Neural crest cell (in vitro differentiated cells): ENCODE measurements around the gene FNDC10. TPM values are rescaled to one million over a fixed set of nuclear protein-coding genes. Genes with fewer than 3 reads are reported as not detected.
A peak's percentile ranks its signal among the peaks of the same experiment; 100 is the strongest.
"Not testable (repeated sequence)": the region's sequence is repeated elsewhere in the genome, so short reads cannot be mapped to it uniquely, and the experiment has no call there.

ENCODE experiments used
- DNase-seq: peaks from one replicate; pipeline ENCODE4 v3.0.0; 2021; ENCODE audit warnings: low read depth, mixed read lengths, low spot score
- H3K27ac Mint-ChIP-seq: one replicate; pipeline ENCODE4 v1.8.0; 2021; ENCODE audit warnings: mild to moderate bottlenecking, mixed read lengths; ENCODE audit not compliant: unreplicated experiment
- H3K27me3 Mint-ChIP-seq: 2 replicates; pipeline ENCODE4 v1.8.0; 2021; ENCODE audit warnings: low read depth, mild to moderate bottlenecking, mixed read lengths
- H3K36me3 Mint-ChIP-seq: 2 replicates; pipeline ENCODE4 v1.8.0; 2021; ENCODE audit warnings: low read depth, mild to moderate bottlenecking, mixed read lengths
- H3K4me1 Mint-ChIP-seq: 2 replicates; pipeline ENCODE4 v1.8.0; 2021; ENCODE audit warnings: mixed read lengths
- H3K4me3 Mint-ChIP-seq: one replicate; pipeline ENCODE4 v1.8.0; 2021; ENCODE audit warnings: mild to moderate bottlenecking, mixed read lengths
- H3K9me3 Mint-ChIP-seq: 2 replicates; pipeline ENCODE4 v1.8.0; 2021; ENCODE audit warnings: mixed read lengths
- CTCF ChIP-seq: fragments of 200-600 bp; sonication (generic); conservative IDR thresholded peaks from 2 replicates; pipeline ENCODE4 v1.5.0; 2021; ENCODE audit warnings: antibody characterized with exemption, mild to moderate bottlenecking
- total RNA-seq: library from RNA; stranded (reverse); gene quantifications from 2 replicates; pipeline ENCODE4 v1.2.1, GENCODE V29; 2021

Gene FNDC10
- total RNA-seq, 1 donor from 2014 or later: 14.3 TPM

GRCh38 chr1:1562556-1563195 lies 37.3 kb downstream of the FNDC10 start:
- Mint-ChIP-seq H3K9me3 (no peaks in the 10 kb centered on the region), H3K27me3 (no peaks in the 10 kb centered on the region), H3K4me1 (peaks cover 15% of the 10 kb centered on the region), H3K36me3 (peaks cover 16% of the 10 kb centered on the region), H3K27ac (no peak overlapping the region), H3K4me3 (no peak overlapping the region)
- no peak for TF ChIP-seq CTCF
- no peak for DNase-seq

GRCh38 chr1:1561801-1562470 lies 38.0 kb downstream of the FNDC10 start:
- no peak for TF ChIP-seq CTCF
- Mint-ChIP-seq H3K4me1 (peaks cover 8% of the 10 kb centered on the region), H3K27me3 (no peaks in the 10 kb centered on the region), H3K27ac (no peak overlapping the region), H3K36me3 (peaks cover 16% of the 10 kb centered on the region), H3K9me3 (no peaks in the 10 kb centered on the region), H3K4me3 (no peak overlapping the region)
- no peak for DNase-seq

GRCh38 chr1:1560178-1560577 lies 39.8 kb downstream of the FNDC10 start:
- Mint-ChIP-seq H3K4me3 (no peak overlapping the region), H3K36me3 (peaks cover 13% of the 10 kb centered on the region), H3K27ac (no peak overlapping the region), H3K27me3 (no peaks in the 10 kb centered on the region), H3K4me1 (peaks cover 15% of the 10 kb centered on the region), H3K9me3 (no peaks in the 10 kb centered on the region)
- no peak for DNase-seq
- TF ChIP-seq CTCF: no peak

- no peak overlapping the region for H3K27ac Mint-ChIP-seq
- TF ChIP-seq CTCF: no peak
- no peaks in the 10 kb centered on the region for H3K9me3 Mint-ChIP-seq
Measured at GRCh38 chr1:1559066-1559465, 40.9 kb downstream of the FNDC10 start.

GRCh38 chr1:1558591-1558990 lies 41.3 kb downstream of the FNDC10 start:
- H3K9me3 Mint-ChIP-seq: no peaks in the 10 kb centered on the region
- H3K4me3 Mint-ChIP-seq: peak overlapping the region; percentile 14
- TF ChIP-seq CTCF: no peak
- H3K36me3 Mint-ChIP-seq: no peaks in the 10 kb centered on the region
- H3K27me3 Mint-ChIP-seq: peaks cover 2% of the 10 kb centered on the region
- no peak for DNase-seq
- peaks cover 16% of the 10 kb centered on the region for H3K4me1 Mint-ChIP-seq
- no peak overlapping the region for H3K27ac Mint-ChIP-seq

More at GRCh38 chr1:1559066-1559465, 40.9 kb downstream of the FNDC10 start:
- Mint-ChIP-seq H3K36me3 (peaks cover 4% of the 10 kb centered on the region), H3K27me3 (peaks cover 2% of the 10 kb centered on the region), H3K4me3 (peak overlapping the region; percentile 14), H3K4me1 (peaks cover 16% of the 10 kb centered on the region)
- DNase-seq: no peak

GRCh38 chr1:1557688-1558087 lies 42.2 kb downstream of the FNDC10 start:
- H3K27me3 Mint-ChIP-seq, H3K9me3 Mint-ChIP-seq, H3K4me3 Mint-ChIP-seq, DNase-seq, H3K36me3 Mint-ChIP-seq, H3K27ac Mint-ChIP-seq: not testable (repeated sequence)
- H3K4me1 Mint-ChIP-seq: peaks cover 16% of the 10 kb centered on the region

- H3K9me3 Mint-ChIP-seq, H3K27ac Mint-ChIP-seq, H3K4me3 Mint-ChIP-seq, H3K27me3 Mint-ChIP-seq, H3K36me3 Mint-ChIP-seq, DNase-seq: not testable (repeated sequence)
- H3K4me1 Mint-ChIP-seq: peaks cover 16% of the 10 kb centered on the region
Measured at GRCh38 chr1:1556961-1557360, 43.0 kb downstream of the FNDC10 start.
